NT2/D1 (cell line): ENCODE data around the gene SOX10.

Experiments
- SUZ12 ChIP-seq: IDR thresholded peaks from 2 replicates; pipeline ENCODE4 v1.6.1; 2011; ENCODE audit not compliant: insufficient read length, insufficient read depth; ENCODE audit errors: extremely low read depth
- YY1 ChIP-seq: IDR thresholded peaks from 2 replicates; pipeline ENCODE4 v1.6.1; 2011; ENCODE audit not compliant: insufficient read length, insufficient read depth
- ZNF274 ChIP-seq: IDR thresholded peaks from 2 replicates; pipeline ENCODE4 v1.6.1; 2011; ENCODE audit warnings: mild to moderate bottlenecking, low read depth, low read length

- TF ChIP-seq SUZ12 (no peak), YY1 (no peak), ZNF274 (no peak)
These were observed 30.7 kb downstream of the SOX10 start, which contains the start of the genes C22orf23 and POLR2F for GRCh38 chr22:37953437-37954179.
